Measurements from ENCODE around the gene ESF1.

GRCh38 chr20:13786143-13786828 lies 1.6 kb upstream of the ESF1 start:
- TF ChIP-seq POLR2A (IDR thresholded peaks at IDR 0.05; ENCODE audit: control extremely low read depth in 1 of 2, low read depth in 2 of 2, low read length in 2 of 2) (no peak), HDAC6 (IDR thresholded peaks at IDR 0.05; ENCODE audit: low read depth, low read length) (no peak), SAP30 (IDR thresholded peaks at IDR 0.05; ENCODE audit: insufficient read depth, insufficient replicate concordance, low read length) (no peak), CEBPB (IDR thresholded peaks at IDR 0.05; ENCODE audit: low read depth, low read length) (no peak), ZNF274 (IDR thresholded peaks at IDR 0.05; ENCODE audit: borderline replicate concordance, extremely low read depth, low read length) (no peak), SIN3A (conservative IDR thresholded peaks at IDR 0.05 in 1 of 2, IDR thresholded peaks at IDR 0.05 in 1 of 2; ENCODE audit: low read depth in 1 of 2, low read length in 2 of 2) (no peak)

Measured in H1 (cell line).